Stimulated activated CD8-positive, alpha-beta memory T cell treated with anti-CD3 and anti-CD28 coated beads, Interleukin-7, amount 100 ng/mL, for 24 hours (primary cell): ENCODE results near the gene RBMS3.
"Not testable (repeated sequence)": the region's sequence is repeated elsewhere in the genome, so short reads cannot be mapped to it uniquely, and the experiment has no call there.

ENCODE experiments used
- DNase-seq: peaks from one replicate; pipeline ENCODE4 v3.0.0-alpha.2; 2020; ENCODE audit warnings: low read depth

RBMS3 gene

DNA sequence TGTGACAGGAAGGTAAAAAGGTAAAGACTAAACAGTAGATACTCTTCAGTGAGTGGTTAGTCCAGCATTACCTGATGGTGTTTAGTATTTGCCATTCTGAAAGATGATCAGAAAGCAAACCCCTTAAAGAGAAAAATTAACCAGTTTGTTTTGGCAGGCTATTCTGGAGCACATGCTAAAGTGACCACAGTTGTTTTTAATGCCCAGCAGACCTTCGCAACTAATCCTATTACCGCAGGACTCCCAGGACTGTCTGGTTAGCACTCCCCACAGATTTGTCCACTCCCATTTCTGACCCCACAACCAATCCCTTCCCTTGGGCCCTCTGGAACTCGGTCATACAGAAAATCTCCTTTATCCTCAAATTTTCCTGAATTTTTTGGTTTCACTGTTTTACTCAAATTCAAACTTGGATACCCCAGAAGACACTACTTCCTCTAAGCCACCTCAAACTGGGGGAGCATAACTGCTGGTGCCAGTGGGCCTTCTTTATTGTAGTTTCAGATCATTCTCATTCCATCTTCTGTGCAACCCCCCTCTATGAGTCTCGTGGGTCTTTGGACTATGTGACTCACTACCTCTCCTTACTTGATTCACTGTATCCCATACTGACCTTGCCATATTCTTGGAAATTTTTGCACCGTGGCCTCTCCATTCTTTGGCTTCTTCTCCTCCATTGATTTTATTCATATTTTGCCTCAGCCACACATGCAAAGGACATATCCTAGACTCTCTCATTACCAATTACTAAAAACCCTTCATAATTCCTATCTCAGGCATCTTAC, 104.4 kb downstream of the RBMS3 start:
- DNase-seq = no peak

DNA sequence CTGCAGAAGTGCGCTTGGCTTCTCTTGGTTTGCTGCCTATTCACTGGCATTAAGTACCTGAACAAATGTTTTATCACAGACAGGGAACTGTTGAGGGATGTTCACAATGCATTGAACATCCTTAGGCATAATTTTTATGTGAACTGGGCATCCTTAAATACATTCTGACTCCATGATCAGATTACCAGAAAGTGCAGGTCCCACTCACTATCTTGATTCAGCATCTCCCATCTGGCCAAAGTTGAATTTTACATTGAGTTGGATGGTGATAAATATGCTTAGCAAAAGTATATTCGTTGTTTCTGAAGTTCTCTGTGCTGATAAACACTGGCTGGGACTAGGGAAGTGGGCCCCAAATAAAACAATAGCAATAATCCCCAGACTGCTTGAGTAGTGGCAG, 108.5 kb downstream of the RBMS3 start:
- no peak for DNase-seq

DNA sequence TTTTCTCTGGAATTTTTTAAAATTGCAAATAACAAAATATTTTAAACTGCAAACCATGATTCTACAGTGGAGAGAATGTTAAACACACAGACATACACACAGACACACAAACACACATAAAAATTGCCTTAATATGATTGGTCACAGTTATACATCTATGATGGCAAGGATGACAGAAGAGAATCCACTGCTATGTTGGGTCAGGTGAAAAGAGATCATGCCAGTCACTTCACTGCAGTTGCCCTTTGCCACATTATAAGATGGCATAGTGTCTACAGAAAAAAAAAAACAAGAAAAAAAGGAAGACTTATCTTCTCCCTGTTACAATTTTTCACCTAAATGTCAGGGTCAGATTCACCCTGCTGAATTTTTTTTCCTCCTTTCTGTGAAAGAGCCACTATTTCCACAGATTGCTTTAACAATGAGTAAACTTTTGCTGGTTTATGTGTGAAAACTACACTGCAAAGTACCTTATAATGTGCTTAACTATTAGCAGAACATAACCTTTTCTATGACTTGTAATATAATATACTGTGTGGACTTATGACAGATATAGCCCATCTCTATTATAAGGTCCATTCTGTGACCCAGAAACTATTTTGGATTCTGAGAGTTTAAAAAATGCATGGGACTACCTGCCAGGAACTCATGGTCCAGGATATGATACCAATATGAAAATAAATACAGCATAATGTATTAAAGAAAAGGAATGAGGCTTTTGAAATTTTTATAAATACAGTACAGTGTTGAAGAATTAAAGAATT, 111.9 kb downstream of the RBMS3 start:
- DNase-seq = no peak

DNA sequence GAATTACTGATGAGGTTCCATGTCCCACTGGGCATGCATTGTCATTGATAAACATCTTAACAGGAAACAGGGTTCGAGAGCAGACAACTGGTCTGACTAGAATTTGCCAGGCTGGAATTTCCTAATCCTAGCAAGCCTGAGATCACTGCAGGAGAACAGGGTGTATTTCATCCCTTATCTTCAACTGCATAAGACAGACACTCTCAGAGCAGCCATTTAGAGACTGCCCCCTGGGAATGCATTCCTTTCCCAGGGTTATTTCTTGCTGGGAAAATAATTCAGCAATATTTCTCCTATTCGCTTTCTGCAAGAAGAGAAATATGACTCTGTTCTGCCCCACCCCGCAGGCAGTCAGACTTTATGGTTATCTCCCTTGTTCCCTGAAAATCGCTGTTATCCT, 113.1 kb downstream of the RBMS3 start:
- not testable (repeated sequence) for DNase-seq

DNA sequence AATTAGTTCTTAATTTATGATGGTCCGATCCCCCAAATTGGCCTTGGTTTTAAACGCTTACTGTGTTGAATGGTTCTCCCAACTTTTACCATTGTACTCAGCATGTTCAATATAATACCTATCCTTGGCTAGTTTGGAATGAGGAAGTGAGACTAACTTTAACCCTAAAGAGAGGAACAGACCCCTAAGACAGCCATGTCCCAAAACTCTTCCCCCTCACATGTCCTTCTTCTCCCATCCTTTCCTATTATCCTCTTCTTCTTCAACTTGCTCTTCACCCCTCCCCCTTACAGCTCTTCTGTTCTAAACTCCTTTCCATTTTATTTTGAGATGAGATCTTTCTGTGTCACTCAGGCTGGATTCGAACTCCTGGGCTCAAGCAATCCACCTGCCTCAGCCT, 116.5 kb downstream of the RBMS3 start:
- no peak for DNase-seq

DNA sequence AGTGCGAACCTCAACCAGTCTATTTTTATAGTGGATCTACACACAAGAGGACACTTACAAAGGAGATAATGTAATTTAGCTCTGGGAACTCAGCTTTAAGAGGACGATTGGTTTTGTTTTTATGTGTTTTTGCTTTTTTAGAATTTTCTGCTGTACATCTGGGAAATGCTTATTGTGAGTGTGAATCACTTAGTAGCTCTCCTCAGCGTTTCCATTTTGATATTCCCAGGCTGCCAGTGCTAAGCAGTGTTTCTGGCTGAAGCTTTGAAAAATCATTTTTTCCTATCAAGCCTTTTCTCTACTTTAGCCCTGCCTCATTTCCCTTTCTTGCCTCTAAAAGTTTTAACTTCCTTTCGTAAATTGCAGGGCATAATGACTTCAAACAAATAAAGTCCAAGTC, 117.9 kb downstream of the RBMS3 start:
- no peak for DNase-seq

DNA sequence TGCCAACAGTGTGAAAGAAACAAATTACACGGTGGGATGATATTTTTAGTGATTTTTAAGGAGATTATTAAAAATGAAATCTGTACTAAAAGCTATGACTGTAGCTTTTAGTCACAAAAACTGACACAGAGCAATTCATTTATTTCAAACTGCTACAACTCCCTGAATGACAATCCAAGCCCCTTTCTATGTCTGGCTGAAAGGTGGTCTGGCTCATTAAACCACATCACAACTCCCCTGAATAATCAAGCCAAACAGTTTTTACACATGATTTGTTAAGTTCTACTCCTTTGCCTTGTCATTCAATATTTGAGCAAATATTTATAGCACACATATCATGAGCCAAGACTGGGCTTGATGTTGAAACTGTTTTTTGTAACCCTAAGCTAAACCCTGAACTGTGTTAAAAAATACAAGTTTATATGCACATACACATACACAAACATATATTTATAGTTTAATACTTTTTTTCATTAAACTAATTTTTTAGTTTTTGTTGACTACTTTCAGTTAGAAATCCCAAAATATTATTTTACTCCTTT, 125.5 kb downstream of the RBMS3 start:
- no peak for DNase-seq

DNA sequence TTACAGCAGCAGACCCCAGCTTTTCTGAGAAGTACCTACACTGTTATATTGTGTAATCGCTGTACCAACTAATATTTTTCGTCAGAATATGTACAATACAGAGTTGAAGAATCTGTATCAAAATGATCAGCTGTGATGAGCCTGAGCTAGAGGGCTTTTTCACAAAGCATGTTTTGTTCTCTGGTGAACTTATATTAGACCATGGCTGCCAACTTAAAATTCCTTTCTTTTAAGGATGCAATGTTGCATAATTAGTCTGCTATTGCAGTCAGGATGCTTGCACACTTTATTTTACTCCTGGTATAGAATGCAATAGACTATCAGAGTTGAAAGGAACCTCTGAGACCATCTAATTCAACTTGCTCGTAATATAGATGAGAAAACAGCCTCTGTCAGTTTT, 127.8 kb downstream of the RBMS3 start:
- no peak for DNase-seq

DNA sequence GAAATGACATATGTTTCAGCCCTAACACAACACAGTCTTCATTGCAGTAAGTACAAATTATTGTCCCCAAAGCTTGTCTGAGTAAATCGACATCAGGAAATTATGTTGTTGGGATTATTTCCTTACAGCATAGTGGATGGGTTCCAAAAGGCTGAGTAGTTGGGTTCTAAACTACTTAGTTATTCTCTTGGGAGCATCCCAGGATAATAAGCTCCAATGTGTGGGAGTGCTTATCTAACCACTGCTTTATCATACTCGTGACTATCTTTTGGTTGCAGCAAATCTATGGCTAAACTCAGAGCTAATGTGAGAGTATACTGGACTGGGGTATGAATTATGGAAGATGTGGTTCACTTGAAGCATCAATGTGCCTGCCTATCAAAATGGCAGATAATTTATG, 128.5 kb downstream of the RBMS3 start:
- no peak for DNase-seq

DNA sequence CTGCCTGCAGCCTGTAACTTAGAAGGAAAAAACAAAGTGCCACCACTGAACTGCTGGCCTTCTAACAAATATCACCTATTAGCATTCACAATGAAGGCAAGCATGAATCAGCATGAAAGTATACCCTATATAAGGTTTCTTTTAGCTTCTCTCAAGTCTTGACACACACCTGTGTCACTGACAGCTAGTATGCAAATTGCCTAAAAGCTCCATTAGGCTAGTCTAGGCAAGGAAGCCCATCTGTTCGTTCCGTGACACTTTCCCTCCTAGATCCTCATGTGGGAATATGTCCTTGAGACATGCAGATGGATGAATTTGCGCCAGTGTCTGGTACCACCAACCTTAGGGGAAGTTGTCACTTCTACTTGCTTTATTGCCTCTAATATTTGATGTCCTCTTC, 129.3 kb downstream of the RBMS3 start:
- no peak for DNase-seq

DNA sequence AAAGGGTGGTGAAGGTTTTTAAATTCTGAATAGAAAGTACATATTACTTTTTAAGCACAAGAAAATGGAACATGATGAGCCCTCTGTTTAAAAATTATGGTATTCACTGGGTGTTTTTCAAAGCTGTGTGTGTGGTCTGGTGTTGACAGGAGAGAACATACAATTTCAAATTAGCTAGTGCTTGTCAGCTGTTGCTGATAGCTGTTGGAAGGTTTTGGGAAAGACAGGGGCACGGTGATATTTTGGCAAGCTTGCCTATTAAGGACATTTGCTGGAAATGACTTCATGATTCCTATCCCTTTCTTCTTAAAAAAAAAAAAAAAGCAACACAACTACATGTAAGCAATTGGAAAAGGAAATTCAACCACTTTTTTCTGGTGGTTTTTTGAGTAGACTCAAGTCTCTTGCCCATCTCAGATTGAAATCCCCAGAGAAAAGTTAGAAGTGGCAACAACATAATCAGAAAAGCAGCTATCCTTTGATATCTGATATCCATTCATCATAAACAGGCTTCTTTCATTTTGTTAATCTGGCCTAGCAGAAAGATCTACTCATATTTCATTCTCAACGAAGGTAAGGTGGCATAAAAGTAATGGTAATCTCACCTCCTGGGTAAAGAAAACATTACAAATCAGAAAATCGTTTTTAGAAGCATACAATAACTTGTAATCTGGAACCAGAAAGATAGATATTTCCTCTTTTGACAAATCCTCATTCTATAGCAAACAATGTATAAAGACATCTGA, 130.0 kb downstream of the RBMS3 start:
- no peak for DNase-seq

DNA sequence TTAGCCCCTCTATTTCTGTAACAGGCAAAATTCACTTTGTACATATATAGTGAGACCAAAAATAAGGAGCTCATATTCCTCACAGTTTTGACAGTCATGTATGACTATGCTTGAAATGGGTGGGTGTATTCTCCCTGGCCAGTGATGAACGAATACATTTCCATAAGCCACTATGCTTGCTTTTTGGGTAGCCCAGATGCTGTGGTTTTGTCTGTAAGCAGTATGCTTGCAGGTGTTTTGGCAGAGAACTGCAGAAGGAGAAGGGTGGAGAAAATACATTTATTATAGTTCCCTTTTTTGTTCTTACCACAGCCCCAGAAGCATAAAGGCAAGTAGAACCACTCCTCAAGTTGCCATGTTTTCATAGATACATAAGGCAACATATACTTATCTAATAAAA, 131.2 kb downstream of the RBMS3 start:
- no peak for DNase-seq

DNA sequence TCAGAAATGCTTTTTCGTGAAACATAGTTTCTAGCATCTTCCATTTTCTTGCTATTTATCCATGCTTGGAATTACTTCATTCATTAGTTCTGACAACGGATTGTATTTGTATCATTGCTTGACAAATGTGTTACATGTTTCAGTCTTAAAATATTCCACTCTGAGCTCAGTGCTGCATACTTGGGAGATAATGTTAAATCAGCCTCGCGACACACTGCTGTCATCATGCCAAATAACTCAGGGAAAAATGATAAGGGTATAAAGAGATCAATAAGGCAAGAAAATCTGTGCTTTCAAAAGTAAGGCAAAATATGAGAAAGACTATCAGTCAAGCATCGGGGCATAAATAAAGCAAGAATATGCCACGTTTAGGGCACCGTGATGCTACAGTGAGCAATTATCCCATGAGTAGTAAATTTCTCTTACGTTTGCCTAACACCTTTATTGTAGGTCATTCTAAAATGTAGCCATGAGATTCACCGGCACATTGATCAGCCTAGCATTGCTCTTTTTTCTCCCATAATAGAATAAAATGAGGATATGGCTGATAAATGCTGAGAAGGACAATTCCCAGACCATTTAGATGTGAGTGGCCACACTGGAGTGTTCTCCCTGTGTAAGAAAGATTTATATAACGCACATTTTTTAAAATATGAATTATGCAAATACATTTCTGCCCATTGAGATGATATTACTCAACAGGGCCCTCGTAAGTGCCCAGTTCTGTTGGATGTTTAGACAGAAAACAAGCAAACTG, 133.8 kb downstream of the RBMS3 start:
- no peak for DNase-seq

DNA sequence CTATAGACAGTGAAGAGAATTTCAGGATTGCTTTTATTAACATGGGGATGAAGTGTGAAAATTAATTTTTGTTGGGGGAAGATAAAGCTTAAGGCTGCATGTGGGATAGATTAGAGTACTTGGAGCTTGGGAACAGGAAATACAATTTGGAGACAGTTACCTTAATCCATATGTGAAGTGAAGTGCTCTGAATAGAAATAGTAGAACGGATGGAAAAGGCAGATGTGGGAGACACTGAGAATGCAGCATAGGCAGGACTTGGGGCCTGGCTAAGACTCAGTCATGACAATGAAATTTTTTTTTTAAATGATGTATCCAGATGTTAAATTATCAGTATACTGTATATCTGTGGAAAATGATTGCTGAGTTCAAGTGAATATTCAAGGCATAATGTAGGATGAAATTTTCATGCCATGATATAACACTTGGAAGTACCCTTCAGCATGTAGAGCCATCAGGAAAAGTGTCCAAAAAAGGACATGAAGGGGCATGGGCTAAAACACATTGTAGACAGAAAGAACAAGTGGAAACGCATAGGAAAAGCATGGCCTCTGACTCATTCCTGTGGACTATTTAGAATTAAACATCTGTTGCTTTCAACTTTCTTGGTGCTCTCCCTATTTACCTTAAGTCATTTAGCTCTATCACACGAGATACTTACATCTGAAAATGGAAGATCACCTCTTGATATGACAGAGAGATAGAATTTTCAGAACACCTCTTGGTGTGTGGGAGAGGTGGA, 134.8 kb downstream of the RBMS3 start:
- no peak for DNase-seq

DNA sequence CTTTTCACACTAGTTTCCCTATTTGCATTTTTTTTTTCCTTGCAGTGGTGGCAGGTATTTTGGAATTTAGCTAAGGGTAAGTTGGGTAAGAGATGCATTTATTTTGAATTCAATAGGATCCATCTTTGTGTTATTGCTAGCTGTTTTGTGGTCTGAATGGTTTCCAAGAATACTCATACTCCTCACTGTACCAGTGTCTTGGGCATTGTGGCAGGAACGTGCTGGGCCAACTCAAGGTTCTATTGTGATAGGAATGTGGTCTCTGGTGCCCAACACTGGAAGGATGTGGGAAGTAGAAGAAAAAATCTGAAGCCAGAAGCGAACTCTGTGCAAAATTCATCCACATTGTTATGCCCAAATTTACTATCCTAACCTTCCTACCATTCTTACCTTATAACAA, 135.6 kb downstream of the RBMS3 start:
- DNase-seq = no peak

DNA sequence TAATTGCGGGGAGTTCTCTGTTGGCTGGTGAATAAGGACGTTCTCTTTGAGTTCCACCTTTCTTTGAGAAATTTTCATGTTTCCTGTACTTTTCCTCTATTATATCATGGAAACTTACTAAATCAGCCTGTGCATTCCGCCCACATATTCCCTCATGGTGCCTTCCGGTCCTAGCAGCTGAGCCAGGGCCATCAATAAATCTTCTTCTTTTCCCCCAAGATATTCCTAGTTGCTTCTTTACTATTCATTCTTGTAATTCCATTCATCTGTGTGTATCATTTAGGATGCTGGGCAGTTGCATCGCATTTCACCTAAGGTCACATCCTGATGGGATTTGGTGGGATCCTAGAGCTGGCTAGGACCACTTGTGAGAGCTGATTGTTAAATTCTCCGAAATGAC, 139.2 kb downstream of the RBMS3 start:
- DNase-seq = no peak

DNA sequence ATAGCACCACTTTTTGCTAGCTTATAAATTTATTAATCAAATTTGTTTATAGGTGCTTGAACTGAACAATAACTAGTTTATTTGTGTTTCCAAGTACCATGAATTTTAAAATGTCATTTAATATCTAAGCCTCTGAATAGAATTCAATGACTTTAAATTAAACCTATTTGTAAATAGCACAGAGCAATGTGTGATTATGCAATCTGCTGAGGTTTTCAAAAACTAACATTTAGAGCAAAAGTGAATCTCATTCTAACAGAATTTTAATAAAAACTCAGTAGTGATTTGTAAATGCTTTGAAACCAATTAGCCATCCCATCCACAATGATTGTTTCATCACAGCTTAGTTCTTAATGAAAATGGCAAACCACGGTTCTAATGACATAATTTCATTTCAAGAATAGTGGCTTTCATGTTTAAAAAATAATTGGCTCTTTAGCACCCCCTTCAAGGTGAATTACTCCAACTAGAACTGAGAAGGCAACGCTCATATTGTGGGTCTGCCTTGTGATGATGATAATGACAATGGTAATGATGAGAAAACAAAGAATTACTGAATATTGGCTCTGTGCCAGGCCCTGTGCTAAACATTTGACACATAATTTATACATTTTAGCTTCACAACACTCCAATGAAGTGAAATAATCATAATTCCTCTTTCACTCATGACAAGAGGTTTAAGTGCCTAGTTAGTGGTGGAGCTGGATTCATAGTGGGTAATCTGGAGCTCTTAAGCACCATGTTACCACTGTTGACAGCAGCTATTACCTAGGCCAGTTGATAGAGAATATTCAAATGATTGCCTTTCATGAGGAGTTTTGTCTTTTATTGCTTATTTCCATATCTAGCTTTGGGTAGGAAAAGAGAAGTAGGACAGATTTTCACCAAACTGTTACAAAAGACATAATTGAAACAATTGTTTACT, 145.7 kb downstream of the RBMS3 start:
- no peak for DNase-seq

DNA sequence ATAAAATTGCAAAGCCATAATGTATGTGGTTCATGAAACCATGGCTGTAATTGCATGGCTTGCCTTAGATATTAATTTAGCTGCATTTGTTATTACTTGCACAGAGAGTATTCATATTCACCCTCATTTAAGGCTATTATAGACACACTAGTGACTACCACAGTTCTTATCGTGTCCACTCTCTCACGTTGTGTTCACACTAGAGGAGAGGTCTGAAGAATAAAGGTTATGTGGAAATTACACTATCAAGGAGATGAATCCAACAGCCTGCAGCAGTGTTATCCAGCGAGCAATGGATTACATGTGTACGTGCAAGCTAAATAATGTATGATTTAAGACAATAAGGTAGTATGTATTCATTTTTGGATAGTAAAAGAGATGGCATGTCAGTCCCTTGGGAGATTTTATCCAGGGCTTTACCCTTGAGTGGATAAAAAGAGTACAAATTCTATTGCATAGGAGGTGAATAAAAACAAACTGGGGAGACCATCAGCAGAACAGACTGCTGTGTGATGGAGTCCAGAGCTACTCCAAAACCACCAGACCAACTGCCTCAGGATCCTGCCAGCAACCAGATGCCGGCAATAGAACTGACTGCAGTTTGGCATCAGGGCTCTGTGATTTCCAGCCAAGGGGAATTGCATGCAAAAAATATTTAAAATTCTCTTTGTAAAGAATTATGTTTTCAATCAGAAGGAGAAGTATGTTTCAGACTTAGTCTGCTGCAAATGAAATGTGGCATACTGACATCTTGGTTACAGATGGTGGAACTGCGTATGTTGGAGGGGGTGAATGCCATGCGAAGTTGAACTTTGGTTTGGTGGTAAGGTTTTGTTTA, 146.6 kb downstream of the RBMS3 start:
- no peak for DNase-seq

DNA sequence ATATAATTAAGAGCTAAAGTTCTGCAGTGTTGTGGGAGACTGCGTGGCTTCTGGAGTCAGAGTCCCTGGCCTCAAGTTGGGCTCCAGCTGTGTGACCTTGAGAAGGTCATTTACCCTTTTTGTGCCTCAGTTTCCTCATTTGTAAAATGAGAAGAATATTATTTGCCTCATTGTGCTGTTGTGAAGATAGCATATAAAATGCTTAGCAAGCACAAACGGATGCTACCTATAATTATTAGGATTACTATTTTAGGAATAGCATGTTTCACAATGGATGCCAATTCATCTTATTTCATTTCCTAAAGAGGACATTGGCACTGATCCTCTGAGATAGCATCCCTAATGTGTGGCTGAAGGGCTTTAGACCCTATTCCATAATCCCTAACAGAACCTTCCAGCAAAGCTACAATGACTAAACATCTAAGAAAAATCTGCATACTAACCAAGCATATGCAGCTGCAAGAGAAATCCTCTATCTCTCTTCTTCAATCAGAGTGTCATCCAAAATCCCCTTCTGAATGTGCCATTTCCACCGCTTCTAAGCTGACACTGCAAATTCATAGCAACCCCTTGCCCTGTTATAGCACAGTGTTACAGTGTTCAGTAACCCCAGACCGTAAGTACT, 148.3 kb downstream of the RBMS3 start:
- no peak for DNase-seq
